Gastrocnemius medialis (tissue), 4 donors: ENCODE results near the gene PRR33.

Experiments used
- POLR2A ChIP-seq, 2 donors: fragments of 450-650 bp; IDR thresholded peaks; one replicate each; pipeline ENCODE4 v1.6.1; 2017; ENCODE audit warnings: antibody characterized with exemption in 2 of 2, mild to moderate bottlenecking in 2 of 2, moderate library complexity in 2 of 2
- TF ChIP-seq, protein P1 (sequence below), 5 experiments: fragments of 450-650 bp in 3 of 5; fragments of 200-600 bp in 2 of 5; sonication (generic) in 2 of 5; IDR thresholded peaks in 4 of 5; conservative IDR thresholded peaks in 1 of 5; 1 replicate in 4 of 5; 2 replicates in 1 of 5; pipeline ENCODE4 v1.5.1; 2016 to 2019; ENCODE audit warnings: antibody characterized with exemption in 5 of 5, mild to moderate bottlenecking in 3 of 5, moderate library complexity in 3 of 5

DNA sequence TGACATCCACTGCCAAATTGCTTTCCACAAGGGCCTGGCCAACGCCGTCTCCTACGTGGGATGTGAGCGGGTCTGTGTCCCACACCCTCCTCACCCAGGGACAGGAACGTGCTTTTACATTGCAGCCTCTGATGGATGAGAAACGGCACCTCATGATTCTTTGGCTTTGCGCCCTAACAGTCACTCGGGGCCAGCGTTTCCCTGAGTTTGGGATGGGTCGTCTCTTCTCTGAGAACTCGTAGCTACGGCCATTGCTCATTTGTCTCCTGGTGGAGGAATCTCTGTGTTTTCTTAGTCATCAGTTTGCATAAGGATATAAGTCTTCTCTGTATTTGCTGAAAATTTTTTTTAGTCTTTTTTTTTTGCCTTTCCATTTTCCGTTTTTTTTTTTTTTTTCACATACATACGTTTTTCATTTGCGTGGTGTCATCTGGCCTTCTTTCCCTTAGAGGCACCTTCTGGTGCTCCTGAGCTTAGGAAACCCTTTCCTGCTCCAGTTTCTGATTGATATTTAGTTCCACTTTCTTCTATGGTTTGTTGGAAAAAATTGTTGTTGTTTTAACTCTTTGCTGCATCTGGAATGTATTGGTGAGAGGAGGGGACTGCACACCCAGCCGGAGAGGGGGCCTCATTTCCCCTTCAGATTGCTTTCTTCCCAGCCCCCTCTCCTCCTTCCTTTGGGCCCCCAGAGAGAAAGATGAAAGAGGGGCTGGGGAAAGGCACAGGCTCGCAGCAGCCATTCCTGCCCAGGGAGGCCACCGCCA, 39.8 kb upstream of the PRR33 start:
- TF ChIP-seq, protein P1, sequence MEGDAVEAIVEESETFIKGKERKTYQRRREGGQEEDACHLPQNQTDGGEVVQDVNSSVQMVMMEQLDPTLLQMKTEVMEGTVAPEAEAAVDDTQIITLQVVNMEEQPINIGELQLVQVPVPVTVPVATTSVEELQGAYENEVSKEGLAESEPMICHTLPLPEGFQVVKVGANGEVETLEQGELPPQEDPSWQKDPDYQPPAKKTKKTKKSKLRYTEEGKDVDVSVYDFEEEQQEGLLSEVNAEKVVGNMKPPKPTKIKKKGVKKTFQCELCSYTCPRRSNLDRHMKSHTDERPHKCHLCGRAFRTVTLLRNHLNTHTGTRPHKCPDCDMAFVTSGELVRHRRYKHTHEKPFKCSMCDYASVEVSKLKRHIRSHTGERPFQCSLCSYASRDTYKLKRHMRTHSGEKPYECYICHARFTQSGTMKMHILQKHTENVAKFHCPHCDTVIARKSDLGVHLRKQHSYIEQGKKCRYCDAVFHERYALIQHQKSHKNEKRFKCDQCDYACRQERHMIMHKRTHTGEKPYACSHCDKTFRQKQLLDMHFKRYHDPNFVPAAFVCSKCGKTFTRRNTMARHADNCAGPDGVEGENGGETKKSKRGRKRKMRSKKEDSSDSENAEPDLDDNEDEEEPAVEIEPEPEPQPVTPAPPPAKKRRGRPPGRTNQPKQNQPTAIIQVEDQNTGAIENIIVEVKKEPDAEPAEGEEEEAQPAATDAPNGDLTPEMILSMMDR (IDR thresholded peaks at IDR 0.05 in 4 of 5, conservative IDR thresholded peaks at IDR 0.05 in 1 of 5), result no peak
- no peak for TF ChIP-seq POLR2A (IDR thresholded peaks at IDR 0.05)
